ENCODE results near the gene CCSER2.
"Not testable (repeated sequence)": the region's sequence is repeated elsewhere in the genome, so short reads cannot be mapped to it uniquely, and the experiment has no call there.

The CCSER2 gene

GRCh38 chr10:84397735-84398144, 69.4 kb downstream of the CCSER2 start:
- DNase-seq, result no peak

- DNase-seq, result no peak
Measured at GRCh38 chr10:84398696-84399095, 70.3 kb downstream of the CCSER2 start.

- no peak for DNase-seq
Measured at GRCh38 chr10:84401854-84402611, 73.6 kb downstream of the CCSER2 start.

GRCh38 chr10:84404783-84405182, 76.4 kb downstream of the CCSER2 start:
- DNase-seq, result no peak

- DNase-seq, result peak; percentile 33
Measured at GRCh38 chr10:84405662-84406061, 77.3 kb downstream of the CCSER2 start.

- DNase-seq, result no peak
Measured at GRCh38 chr10:84406561-84406960, 78.2 kb downstream of the CCSER2 start.

GRCh38 chr10:84407388-84408049, 79.1 kb downstream of the CCSER2 start:
- DNase-seq, result no peak

GRCh38 chr10:84412482-84412881, 84.1 kb downstream of the CCSER2 start:
- DNase-seq, result no peak

GRCh38 chr10:84414110-84414509, 85.7 kb downstream of the CCSER2 start:
- DNase-seq, result not testable (repeated sequence)

GRCh38 chr10:84415539-84416244, 87.3 kb downstream of the CCSER2 start:
- DNase-seq, result no peak

GRCh38 chr10:84416245-84416555, 87.8 kb downstream of the CCSER2 start:
- DNase-seq, result no peak

GRCh38 chr10:84423719-84424118, 95.3 kb downstream of the CCSER2 start:
- DNase-seq, result no peak

GRCh38 chr10:84424731-84425167, 96.4 kb downstream of the CCSER2 start:
- DNase-seq, result peak; percentile 48

GRCh38 chr10:84427903-84428650, 99.7 kb downstream of the CCSER2 start:
- no peak for DNase-seq

GRCh38 chr10:84428711-84429110, 100.3 kb downstream of the CCSER2 start:
- no peak for DNase-seq

GRCh38 chr10:84429926-84430520, 101.6 kb downstream of the CCSER2 start:
- peak; percentile 68 for DNase-seq

- DNase-seq, result no peak
Measured at GRCh38 chr10:84432891-84433290, 104.5 kb downstream of the CCSER2 start.

- DNase-seq, result no peak
Measured at GRCh38 chr10:84440781-84441180, 112.4 kb downstream of the CCSER2 start.

- DNase-seq, result no peak
Measured at GRCh38 chr10:84447701-84448400, 119.5 kb downstream of the CCSER2 start.

- DNase-seq, result not testable (repeated sequence)
Measured at GRCh38 chr10:84449351-84449750, 121.0 kb downstream of the CCSER2 start.

GRCh38 chr10:84452003-84452402, 123.6 kb downstream of the CCSER2 start:
- DNase-seq, result no peak

- DNase-seq, result no peak
Measured at GRCh38 chr10:84453303-84453702, 124.9 kb downstream of the CCSER2 start.

Measured in activated CD4-positive, alpha-beta T cell treated with anti-CD3 and anti-CD28 coated beads, Interleukin-10, Interleukin-2, amounts not matched to agents 100 ng/mL and 50 ng/mL, durations not matched to agents 16 hours and 8 hours (primary cell).